Measurements from ENCODE around the gene MAN1C1. TPM values are rescaled to one million over a fixed set of nuclear protein-coding genes. Genes with fewer than 3 reads are reported as not detected.

The MAN1C1 gene
- total RNA-seq, 2 donors from 2014 or later, result 2.2 to 4.3 TPM

DNA sequence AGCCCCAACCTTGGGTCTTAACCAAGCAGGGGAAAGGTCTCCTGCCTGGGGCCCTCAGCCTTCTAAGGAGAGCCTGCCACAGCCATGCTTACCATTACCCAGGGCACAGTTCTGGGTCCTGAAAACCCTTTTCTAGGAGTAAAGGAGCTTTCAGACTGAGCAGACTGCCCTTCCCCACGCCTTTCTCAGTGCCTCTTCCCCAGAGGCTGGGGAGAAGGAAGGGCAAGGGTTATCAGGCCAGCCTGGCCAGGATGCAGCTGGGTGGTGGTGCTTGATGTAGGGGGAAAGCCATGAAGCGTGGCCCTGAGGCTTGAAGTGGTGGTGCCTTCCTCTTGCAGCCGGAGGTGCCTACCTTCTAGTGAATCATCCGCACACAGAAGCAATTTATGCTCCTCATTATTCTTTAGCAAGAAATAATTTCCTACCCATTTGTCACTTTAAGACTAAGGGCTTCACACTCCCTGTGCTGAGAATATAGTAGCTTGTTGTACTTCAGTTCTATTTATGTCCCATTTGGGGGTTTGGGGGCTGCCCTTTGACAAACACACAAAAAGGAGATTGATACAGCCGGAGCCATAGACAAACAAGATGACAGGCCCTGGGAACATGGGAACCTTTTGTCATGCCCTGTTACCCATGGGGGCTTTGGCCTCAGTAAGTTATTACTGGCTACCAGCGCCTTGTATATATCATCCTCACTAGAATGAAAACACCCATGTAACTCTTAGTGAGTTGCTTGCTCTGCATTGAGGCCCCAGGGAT is 40.7 kb downstream of the MAN1C1 start:
- DNase-seq, result peak; percentile 23
- no peaks in the 10 kb centered on the region for H3K27me3 ChIP-seq (ENCODE audit: control insufficient read depth, insufficient read depth, low read length, poor library complexity, severe bottlenecking)
- no peak overlapping the region for H3K9ac ChIP-seq (ENCODE audit: extremely low read depth, low read length, poor library complexity, severe bottlenecking)
- no peaks in the 10 kb centered on the region for H3K36me3 ChIP-seq (ENCODE audit: control insufficient read depth, insufficient read depth, low read length)
- H3K4me1 ChIP-seq (ENCODE audit: control insufficient read depth, insufficient read depth, low read length), result no peaks in the 10 kb centered on the region
- WGBS, 2 experiments (ENCODE audit: insufficient coverage in 1 of 2, insufficient read length in 1 of 2), result 95 to 100% methylated on average over 2 to 6 of the region's 6 CpGs
- Mint-ChIP-seq H3K4me1 (peaks cover 11% of the 10 kb centered on the region), H3K36me3 (ENCODE audit: low read depth) (no peaks in the 10 kb centered on the region), H3K9me3 (no peaks in the 10 kb centered on the region), H3K4me3 (no peak overlapping the region), H3K27ac (peak overlapping the region; percentile 17), H3K27me3 (ENCODE audit: insufficient read depth) (no peaks in the 10 kb centered on the region)
- H3K9me3 ChIP-seq (ENCODE audit: control insufficient read depth, low read length), result no peaks in the 10 kb centered on the region
- H3K27ac ChIP-seq (ENCODE audit: low read depth, low read length), result peak overlapping the region; percentile 36
- TF ChIP-seq, protein P1, sequence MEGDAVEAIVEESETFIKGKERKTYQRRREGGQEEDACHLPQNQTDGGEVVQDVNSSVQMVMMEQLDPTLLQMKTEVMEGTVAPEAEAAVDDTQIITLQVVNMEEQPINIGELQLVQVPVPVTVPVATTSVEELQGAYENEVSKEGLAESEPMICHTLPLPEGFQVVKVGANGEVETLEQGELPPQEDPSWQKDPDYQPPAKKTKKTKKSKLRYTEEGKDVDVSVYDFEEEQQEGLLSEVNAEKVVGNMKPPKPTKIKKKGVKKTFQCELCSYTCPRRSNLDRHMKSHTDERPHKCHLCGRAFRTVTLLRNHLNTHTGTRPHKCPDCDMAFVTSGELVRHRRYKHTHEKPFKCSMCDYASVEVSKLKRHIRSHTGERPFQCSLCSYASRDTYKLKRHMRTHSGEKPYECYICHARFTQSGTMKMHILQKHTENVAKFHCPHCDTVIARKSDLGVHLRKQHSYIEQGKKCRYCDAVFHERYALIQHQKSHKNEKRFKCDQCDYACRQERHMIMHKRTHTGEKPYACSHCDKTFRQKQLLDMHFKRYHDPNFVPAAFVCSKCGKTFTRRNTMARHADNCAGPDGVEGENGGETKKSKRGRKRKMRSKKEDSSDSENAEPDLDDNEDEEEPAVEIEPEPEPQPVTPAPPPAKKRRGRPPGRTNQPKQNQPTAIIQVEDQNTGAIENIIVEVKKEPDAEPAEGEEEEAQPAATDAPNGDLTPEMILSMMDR (conservative IDR thresholded peaks at IDR 0.05), result no peak
- H3K4me3 ChIP-seq (ENCODE audit: low read length), result no peak overlapping the region

DNA sequence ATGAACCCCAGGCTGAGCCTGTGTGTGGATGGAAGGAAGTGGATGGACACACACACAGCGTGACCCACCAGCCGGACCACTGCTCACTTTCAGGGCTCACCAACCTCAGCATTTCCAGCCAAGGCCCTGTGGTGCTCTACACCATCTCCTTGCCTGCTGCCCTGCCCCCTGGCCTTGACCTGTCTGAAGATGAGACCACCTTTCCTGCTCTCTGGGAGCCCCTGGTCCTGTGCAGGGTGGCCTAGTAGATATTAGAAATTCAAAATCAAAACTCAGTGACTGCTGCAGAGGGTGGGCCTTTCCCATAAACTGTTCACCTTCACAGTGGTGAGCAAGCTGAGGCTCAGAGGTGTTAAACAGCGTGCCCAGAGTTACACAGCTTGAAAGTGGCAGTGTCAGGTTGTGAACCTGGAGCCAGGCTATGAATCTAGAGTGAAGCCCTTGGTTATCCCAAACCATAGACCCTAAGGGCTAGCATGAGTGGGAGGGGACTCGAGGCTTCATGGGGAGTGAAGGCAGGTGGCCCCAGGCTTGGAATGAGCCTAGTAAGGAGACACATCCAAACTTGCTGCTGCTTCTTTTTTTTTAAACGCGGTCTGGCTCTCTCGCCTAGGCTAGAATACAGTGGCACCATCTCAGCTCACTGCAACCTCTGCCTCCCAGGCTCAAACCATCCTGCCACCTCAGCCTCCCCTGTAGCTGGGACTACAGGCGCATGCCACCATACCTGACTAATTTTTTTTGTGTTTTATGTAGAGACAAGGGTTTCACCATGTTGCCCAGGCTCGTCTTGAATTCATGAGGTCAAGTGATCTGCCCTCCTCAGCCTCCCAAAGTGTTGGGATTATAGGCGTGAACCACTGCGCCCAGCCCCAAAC is 41.5 kb downstream of the MAN1C1 start:
- no peaks in the 10 kb centered on the region for H3K9me3 Mint-ChIP-seq
- H3K27ac Mint-ChIP-seq, result peak overlapping the region; percentile 17
- TF ChIP-seq, protein P1 (conservative IDR thresholded peaks at IDR 0.05), result no peak
- Histone ChIP-seq H3K4me1 (ENCODE audit: control insufficient read depth, insufficient read depth, low read length) (no peaks in the 10 kb centered on the region), H3K4me3 (ENCODE audit: low read length) (no peak overlapping the region), H3K36me3 (ENCODE audit: control insufficient read depth, insufficient read depth, low read length) (no peaks in the 10 kb centered on the region), H3K27ac (ENCODE audit: low read depth, low read length) (no peak overlapping the region), H3K9ac (ENCODE audit: extremely low read depth, low read length, poor library complexity, severe bottlenecking) (no peak overlapping the region), H3K27me3 (ENCODE audit: control insufficient read depth, insufficient read depth, low read length, poor library complexity, severe bottlenecking) (no peaks in the 10 kb centered on the region), H3K9me3 (ENCODE audit: control insufficient read depth, low read length) (no peaks in the 10 kb centered on the region)
- no peak overlapping the region for H3K4me3 Mint-ChIP-seq
- WGBS, 2 experiments (ENCODE audit: insufficient coverage in 1 of 2, insufficient read length in 1 of 2), result 93 to 97% methylated on average over 8 to 11 of the region's 11 CpGs
- H3K27me3 Mint-ChIP-seq (ENCODE audit: insufficient read depth), result no peaks in the 10 kb centered on the region
- DNase-seq, result peak; percentile 25
- no peaks in the 10 kb centered on the region for H3K36me3 Mint-ChIP-seq (ENCODE audit: low read depth)
- H3K4me1 Mint-ChIP-seq, result peaks cover 11% of the 10 kb centered on the region

DNA sequence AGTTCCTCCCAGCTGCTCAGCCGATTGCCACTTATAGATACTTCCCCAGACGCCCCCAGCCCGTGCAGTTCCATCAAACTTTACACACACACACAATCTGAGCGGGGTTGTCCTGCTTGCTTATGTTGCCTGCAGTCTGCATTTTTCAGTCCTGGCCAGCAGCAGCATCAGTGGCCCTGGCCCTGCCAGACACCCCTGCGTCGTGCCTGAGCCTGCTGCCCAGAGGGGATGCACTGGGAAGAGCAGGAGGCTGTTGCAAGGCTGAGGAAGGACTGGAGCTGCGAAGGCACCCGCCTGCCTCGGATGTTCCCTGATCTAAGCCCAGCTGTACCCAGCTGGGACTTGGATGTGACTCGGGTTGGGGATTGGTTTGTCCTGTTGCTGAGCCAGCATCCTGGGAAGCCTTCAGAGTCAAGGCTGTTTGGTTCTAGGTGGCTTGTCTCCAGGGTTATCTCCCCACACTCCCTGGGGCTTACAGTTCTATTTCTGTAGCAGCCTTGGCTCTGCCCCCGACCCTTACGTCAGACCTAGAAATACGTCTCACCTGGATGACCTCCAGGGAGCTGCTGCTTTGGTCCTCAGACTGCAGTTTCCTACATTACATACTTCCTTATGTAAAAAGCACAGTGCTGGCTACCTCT is 42.3 kb downstream of the MAN1C1 start:
- H3K36me3 Mint-ChIP-seq (ENCODE audit: low read depth), result no peaks in the 10 kb centered on the region
- TF ChIP-seq, protein P1 (conservative IDR thresholded peaks at IDR 0.05), result no peak
- peaks cover 11% of the 10 kb centered on the region for H3K4me1 Mint-ChIP-seq
- no peaks in the 10 kb centered on the region for H3K9me3 Mint-ChIP-seq
- peak; percentile 51 for DNase-seq
- Histone ChIP-seq H3K9ac (ENCODE audit: extremely low read depth, low read length, poor library complexity, severe bottlenecking) (no peak overlapping the region), H3K36me3 (ENCODE audit: control insufficient read depth, insufficient read depth, low read length) (no peaks in the 10 kb centered on the region), H3K4me3 (ENCODE audit: low read length) (no peak overlapping the region), H3K27me3 (ENCODE audit: control insufficient read depth, insufficient read depth, low read length, poor library complexity, severe bottlenecking) (no peaks in the 10 kb centered on the region), H3K27ac (ENCODE audit: low read depth, low read length) (no peak overlapping the region), H3K4me1 (ENCODE audit: control insufficient read depth, insufficient read depth, low read length) (no peaks in the 10 kb centered on the region), H3K9me3 (ENCODE audit: control insufficient read depth, low read length) (no peaks in the 10 kb centered on the region)
- WGBS, 2 experiments (ENCODE audit: insufficient coverage in 1 of 2, insufficient read length in 1 of 2), result 92 to 93% methylated on average over 11 to 13 of the region's 13 CpGs
- H3K27me3 Mint-ChIP-seq (ENCODE audit: insufficient read depth), result no peaks in the 10 kb centered on the region
- H3K4me3 Mint-ChIP-seq, result no peak overlapping the region
- H3K27ac Mint-ChIP-seq, result no peak overlapping the region
